Panc1 (cell line): ENCODE data around the gene TGFBI.

Experiments used
- POLR2AphosphoS5 ChIP-seq: IDR thresholded peaks from 2 replicates; pipeline ENCODE4 v1.6.1; 2012; ENCODE audit warnings: mild to moderate bottlenecking, low read depth, low read length, moderate library complexity
- TCF7L2 ChIP-seq: IDR thresholded peaks from 2 replicates; pipeline ENCODE4 v1.6.1; 2011; ENCODE audit warnings: mild to moderate bottlenecking, low read depth, low read length, inconsistent platforms
- TF ChIP-seq, protein P1 (sequence below): fragments of 450-650 bp; IDR thresholded peaks from 2 replicates; pipeline ENCODE4 v1.5.1; 2017; ENCODE audit warnings: mild to moderate bottlenecking
- TF ChIP-seq, protein P2 (sequence below), 2 experiments: IDR thresholded peaks; 2 replicates each; pipeline ENCODE4 v1.6.1; 2011 to 2012; ENCODE audit warnings: low read depth in 2 of 2, control low read depth in 1 of 2, low read length in 1 of 2, mild to moderate bottlenecking in 1 of 2, moderate library complexity in 1 of 2; ENCODE audit not compliant: insufficient read depth in 1 of 2

DNA sequence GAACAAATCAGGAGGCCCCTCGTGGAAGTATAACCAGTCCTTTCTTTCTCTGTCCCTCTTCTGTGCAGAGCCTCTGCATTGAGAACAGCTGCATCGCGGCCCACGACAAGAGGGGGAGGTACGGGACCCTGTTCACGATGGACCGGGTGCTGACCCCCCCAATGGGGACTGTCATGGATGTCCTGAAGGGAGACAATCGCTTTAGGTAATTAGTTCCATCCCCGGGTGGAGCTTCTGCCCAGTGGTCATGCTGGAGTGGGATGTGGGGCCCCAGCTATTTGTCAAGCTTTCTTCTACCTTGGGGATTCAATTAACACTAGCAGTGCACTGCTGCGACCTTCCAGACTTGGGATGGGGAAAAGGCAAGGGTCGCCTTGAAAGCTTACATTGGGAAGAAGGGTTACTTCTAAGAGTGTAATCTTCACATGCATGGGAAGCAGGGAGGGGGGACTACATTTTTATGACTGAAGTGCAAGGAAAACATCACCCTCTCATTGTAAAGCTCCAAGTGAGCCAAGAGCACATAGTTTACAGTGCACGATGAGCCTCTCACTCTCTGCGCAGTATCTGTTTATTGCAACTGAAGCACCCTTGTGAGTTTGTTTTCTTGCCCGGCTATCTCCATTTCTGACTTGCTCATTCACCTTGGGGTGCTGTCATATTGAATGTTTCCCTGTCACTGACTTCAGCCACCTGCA is 27.0 kb downstream of the TGFBI start:
- TF ChIP-seq, protein P1, sequence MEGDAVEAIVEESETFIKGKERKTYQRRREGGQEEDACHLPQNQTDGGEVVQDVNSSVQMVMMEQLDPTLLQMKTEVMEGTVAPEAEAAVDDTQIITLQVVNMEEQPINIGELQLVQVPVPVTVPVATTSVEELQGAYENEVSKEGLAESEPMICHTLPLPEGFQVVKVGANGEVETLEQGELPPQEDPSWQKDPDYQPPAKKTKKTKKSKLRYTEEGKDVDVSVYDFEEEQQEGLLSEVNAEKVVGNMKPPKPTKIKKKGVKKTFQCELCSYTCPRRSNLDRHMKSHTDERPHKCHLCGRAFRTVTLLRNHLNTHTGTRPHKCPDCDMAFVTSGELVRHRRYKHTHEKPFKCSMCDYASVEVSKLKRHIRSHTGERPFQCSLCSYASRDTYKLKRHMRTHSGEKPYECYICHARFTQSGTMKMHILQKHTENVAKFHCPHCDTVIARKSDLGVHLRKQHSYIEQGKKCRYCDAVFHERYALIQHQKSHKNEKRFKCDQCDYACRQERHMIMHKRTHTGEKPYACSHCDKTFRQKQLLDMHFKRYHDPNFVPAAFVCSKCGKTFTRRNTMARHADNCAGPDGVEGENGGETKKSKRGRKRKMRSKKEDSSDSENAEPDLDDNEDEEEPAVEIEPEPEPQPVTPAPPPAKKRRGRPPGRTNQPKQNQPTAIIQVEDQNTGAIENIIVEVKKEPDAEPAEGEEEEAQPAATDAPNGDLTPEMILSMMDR = no peak
- TF ChIP-seq, protein P2, sequence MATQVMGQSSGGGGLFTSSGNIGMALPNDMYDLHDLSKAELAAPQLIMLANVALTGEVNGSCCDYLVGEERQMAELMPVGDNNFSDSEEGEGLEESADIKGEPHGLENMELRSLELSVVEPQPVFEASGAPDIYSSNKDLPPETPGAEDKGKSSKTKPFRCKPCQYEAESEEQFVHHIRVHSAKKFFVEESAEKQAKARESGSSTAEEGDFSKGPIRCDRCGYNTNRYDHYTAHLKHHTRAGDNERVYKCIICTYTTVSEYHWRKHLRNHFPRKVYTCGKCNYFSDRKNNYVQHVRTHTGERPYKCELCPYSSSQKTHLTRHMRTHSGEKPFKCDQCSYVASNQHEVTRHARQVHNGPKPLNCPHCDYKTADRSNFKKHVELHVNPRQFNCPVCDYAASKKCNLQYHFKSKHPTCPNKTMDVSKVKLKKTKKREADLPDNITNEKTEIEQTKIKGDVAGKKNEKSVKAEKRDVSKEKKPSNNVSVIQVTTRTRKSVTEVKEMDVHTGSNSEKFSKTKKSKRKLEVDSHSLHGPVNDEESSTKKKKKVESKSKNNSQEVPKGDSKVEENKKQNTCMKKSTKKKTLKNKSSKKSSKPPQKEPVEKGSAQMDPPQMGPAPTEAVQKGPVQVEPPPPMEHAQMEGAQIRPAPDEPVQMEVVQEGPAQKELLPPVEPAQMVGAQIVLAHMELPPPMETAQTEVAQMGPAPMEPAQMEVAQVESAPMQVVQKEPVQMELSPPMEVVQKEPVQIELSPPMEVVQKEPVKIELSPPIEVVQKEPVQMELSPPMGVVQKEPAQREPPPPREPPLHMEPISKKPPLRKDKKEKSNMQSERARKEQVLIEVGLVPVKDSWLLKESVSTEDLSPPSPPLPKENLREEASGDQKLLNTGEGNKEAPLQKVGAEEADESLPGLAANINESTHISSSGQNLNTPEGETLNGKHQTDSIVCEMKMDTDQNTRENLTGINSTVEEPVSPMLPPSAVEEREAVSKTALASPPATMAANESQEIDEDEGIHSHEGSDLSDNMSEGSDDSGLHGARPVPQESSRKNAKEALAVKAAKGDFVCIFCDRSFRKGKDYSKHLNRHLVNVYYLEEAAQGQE (IDR thresholded peaks at IDR 0.05; ENCODE audit: insufficient read depth in 1 of 2, low read depth in 2 of 2, low read length in 1 of 2) = no peak
- TF ChIP-seq POLR2AphosphoS5 (no peak), TCF7L2 (no peak)
